GM23338 (cell line): ENCODE results near the gene CDK14. TPM values are rescaled to one million over a fixed set of nuclear protein-coding genes. Genes with fewer than 3 reads are reported as not detected.

ENCODE experiments used
- ATAC-seq: fragments of 200-7000 bp; cut with Tn5 transposase; 3 replicates; pipeline ENCODE4 v1.9.1; 2020
- DNase-seq: peaks from one replicate; pipeline ENCODE4 v3.0.0-alpha.2; 2015; ENCODE audit warnings: low spot score
- H2AFZ ChIP-seq: fragments of 200-600 bp; sonication (generic); 2 replicates; pipeline ENCODE4 v1.8.0; 2016; ENCODE audit warnings: antibody characterized with exemption, mild to moderate bottlenecking, moderate library complexity
- H3F3A ChIP-seq: fragments of 200-600 bp; sonication (generic); replicated peaks from 2 replicates; pipeline ENCODE4 v1.8.0; 2017; ENCODE audit warnings: antibody characterized with exemption, mixed run types, low read depth
- H3K27ac ChIP-seq: fragments of 200-600 bp; sonication (generic); 2 replicates; pipeline ENCODE4 v1.6.1; 2016; ENCODE audit warnings: low read depth
- H3K27me3 ChIP-seq: fragments of 200-600 bp; sonication (generic); 2 replicates; pipeline ENCODE4 v1.8.0; 2016; ENCODE audit warnings: mild to moderate bottlenecking, mixed run types, moderate library complexity; ENCODE audit not compliant: insufficient read depth
- H3K36me3 ChIP-seq: fragments of 200-600 bp; sonication (generic); 2 replicates; pipeline ENCODE4 v1.8.0; 2016; ENCODE audit warnings: mild to moderate bottlenecking; ENCODE audit not compliant: insufficient read depth
- H3K4me1 ChIP-seq: fragments of 200-600 bp; sonication (generic); 2 replicates; pipeline ENCODE4 v1.8.0; 2016; ENCODE audit warnings: mild to moderate bottlenecking, moderate library complexity; ENCODE audit not compliant: insufficient read depth
- H3K4me2 ChIP-seq: fragments of 200-600 bp; sonication (generic); 2 replicates; pipeline ENCODE4 v1.7.1; 2017; ENCODE audit warnings: mixed run types
- H3K4me3 ChIP-seq: fragments of 200-600 bp; sonication (generic); 2 replicates; pipeline ENCODE4 v1.6.1; 2016; ENCODE audit warnings: mixed run types
- H3K79me2 ChIP-seq: fragments of 200-600 bp; sonication (generic); replicated peaks from 2 replicates; pipeline ENCODE4 v1.8.0; 2017; ENCODE audit warnings: mild to moderate bottlenecking; ENCODE audit not compliant: insufficient read depth
- H3K9me2 ChIP-seq: fragments of 200-600 bp; sonication (generic); 2 replicates; pipeline ENCODE4 v1.8.0; 2017; ENCODE audit not compliant: insufficient read depth
- H4K20me1 ChIP-seq: fragments of 200-600 bp; sonication (generic); replicated peaks from 2 replicates; pipeline ENCODE4 v1.8.0; 2017; ENCODE audit warnings: mild to moderate bottlenecking; ENCODE audit not compliant: insufficient read depth
- H3K27ac Mint-ChIP-seq: 2 replicates; pipeline ENCODE4 v1.8.0; 2020; ENCODE audit warnings: inconsistent platforms, mild to moderate bottlenecking, moderate library complexity, mixed read lengths
- H3K27me3 Mint-ChIP-seq: 3 replicates; pipeline ENCODE4 v1.8.0; 2022; ENCODE audit warnings: low read depth, mild to moderate bottlenecking, moderate library complexity, mixed read lengths, inconsistent platforms; ENCODE audit not compliant: insufficient read depth, poor library complexity
- H3K36me3 Mint-ChIP-seq: 3 replicates; pipeline ENCODE4 v1.8.0; 2021; ENCODE audit warnings: low read depth, mild to moderate bottlenecking, inconsistent platforms, moderate library complexity, mixed read lengths
- H3K4me1 Mint-ChIP-seq: 3 replicates; pipeline ENCODE4 v1.8.0; 2020; ENCODE audit warnings: mild to moderate bottlenecking, inconsistent platforms, mixed read lengths
- H3K4me3 Mint-ChIP-seq: 3 replicates; pipeline ENCODE4 v1.8.0; 2021; ENCODE audit warnings: moderate library complexity, mild to moderate bottlenecking, inconsistent platforms, mixed read lengths
- H3K9me3 Mint-ChIP-seq: 3 replicates; pipeline ENCODE4 v1.8.0; 2020; ENCODE audit warnings: moderate library complexity, mild to moderate bottlenecking, inconsistent platforms, mixed read lengths
- CREB1 ChIP-seq: fragments of 250-450 bp; sonication (Bioruptor Pico); IDR thresholded peaks from 2 replicates; pipeline ENCODE4 v1.5.0; 2020; ENCODE audit warnings: low read depth, mild to moderate bottlenecking, moderate library complexity
- JUNB ChIP-seq: IDR thresholded peaks from one replicate; pipeline ENCODE4 v1.6.1; 2016; ENCODE audit warnings: antibody characterized with exemption; ENCODE audit not compliant: unreplicated experiment
- NANOG ChIP-seq: IDR thresholded peaks from 2 replicates; pipeline ENCODE4 v1.6.1; 2016; ENCODE audit warnings: antibody characterized with exemption, borderline replicate concordance
- POLR2AphosphoS5 ChIP-seq: IDR thresholded peaks from 2 replicates; pipeline ENCODE4 v1.6.1; 2016; ENCODE audit warnings: antibody characterized with exemption, low read depth
- STAT1 ChIP-seq: IDR thresholded peaks from one replicate; pipeline ENCODE4 v1.6.1; 2016; ENCODE audit warnings: antibody characterized with exemption; ENCODE audit not compliant: unreplicated experiment
- ZNF331 ChIP-seq: fragments of 250-450 bp; sonication (Bioruptor Pico); IDR thresholded peaks from 2 replicates; pipeline ENCODE4 v1.5.0; 2020; ENCODE audit warnings: low read depth, mild to moderate bottlenecking, moderate library complexity
- polyA plus RNA-seq: library from polyadenylated mRNA; unstranded; fragments of >200 nt; fragmentation: Nextera tagmentation; extraction: Ambion mirVana; gene quantifications from 2 replicates; pipeline ENCODE4 v1.2.1, GENCODE V29; 2016
- total RNA-seq: library from RNA; depleted of rRNA; stranded (reverse); fragments of >200 nt; shearing (Covaris generic); gene quantifications from 2 replicates; pipeline ENCODE4 v1.2.3, GENCODE V29; 2014
- TF ChIP-seq, protein P1 (sequence below), 2 experiments: fragments of 200-600 bp in 1 of 2; sonication (generic) in 1 of 2; conservative IDR thresholded peaks; 2 replicates each; pipeline versions ENCODE4 v1.5.1 to v1.6.1; 2016 to 2017; ENCODE audit warnings: antibody characterized with exemption in 2 of 2, low read depth in 2 of 2, mild to moderate bottlenecking in 2 of 2, moderate library complexity in 1 of 2

Gene CDK14
- total and polyA plus RNA-seq, 2 experiments from 2014 or later = 11.2 to 24.0 TPM

DNA sequence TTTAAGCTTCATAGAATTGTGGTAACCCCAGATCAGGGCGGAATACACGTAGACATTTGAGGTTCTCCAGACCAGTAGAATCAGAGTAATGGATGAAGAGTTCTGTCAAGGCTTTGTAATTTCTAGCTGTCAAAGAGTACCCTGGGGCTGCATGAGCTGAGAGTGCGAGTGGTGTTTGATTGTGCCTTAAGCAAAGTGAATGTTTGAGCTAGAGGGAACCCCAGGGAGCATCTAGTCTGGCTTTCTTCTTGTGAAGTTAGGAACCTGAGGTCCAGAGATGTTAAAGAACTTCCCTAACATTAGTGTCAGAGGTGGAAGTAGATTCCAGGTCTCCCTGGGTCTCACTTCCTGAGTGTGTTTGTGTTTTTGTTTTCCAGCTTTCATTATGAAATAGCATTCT is 455.8 kb downstream of the CDK14 start:
- Histone ChIP-seq H3K79me2 (no peaks in the 10 kb centered on the region), H4K20me1 (no peaks in the 10 kb centered on the region), H2AFZ (no peak overlapping the region), H3F3A (no peaks in the 10 kb centered on the region), H3K36me3 (no peaks in the 10 kb centered on the region), H3K27ac (no peak overlapping the region), H3K4me3 (no peak overlapping the region), H3K4me2 (no peak overlapping the region), H3K27me3 (peaks cover 52% of the 10 kb centered on the region), H3K9me2 (no peaks in the 10 kb centered on the region), H3K4me1 (no peaks in the 10 kb centered on the region; the same call in 1 of the 2 replicates)
- no peak overlapping the region for H3K4me3 Mint-ChIP-seq
- peaks cover 36% of the 10 kb centered on the region for H3K27me3 Mint-ChIP-seq
- H3K27ac Mint-ChIP-seq = no peak overlapping the region
- peaks cover 10% of the 10 kb centered on the region; the same call in 1 of the 3 replicates for H3K36me3 Mint-ChIP-seq
- H3K9me3 Mint-ChIP-seq = no peaks in the 10 kb centered on the region; the same call in 2 of the 3 replicates
- DNase-seq (peak; percentile 38), ATAC-seq (peak; percentile 75)
- TF ChIP-seq, protein P1, sequence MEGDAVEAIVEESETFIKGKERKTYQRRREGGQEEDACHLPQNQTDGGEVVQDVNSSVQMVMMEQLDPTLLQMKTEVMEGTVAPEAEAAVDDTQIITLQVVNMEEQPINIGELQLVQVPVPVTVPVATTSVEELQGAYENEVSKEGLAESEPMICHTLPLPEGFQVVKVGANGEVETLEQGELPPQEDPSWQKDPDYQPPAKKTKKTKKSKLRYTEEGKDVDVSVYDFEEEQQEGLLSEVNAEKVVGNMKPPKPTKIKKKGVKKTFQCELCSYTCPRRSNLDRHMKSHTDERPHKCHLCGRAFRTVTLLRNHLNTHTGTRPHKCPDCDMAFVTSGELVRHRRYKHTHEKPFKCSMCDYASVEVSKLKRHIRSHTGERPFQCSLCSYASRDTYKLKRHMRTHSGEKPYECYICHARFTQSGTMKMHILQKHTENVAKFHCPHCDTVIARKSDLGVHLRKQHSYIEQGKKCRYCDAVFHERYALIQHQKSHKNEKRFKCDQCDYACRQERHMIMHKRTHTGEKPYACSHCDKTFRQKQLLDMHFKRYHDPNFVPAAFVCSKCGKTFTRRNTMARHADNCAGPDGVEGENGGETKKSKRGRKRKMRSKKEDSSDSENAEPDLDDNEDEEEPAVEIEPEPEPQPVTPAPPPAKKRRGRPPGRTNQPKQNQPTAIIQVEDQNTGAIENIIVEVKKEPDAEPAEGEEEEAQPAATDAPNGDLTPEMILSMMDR (conservative IDR thresholded peaks at IDR 0.05; ENCODE audit: low read depth in 2 of 2) = no peak
- TF ChIP-seq NANOG (no peak), POLR2AphosphoS5 (0 out of 2 replicates have a peak, but pooled peaks have one; percentile 49)
- peaks cover 16% of the 10 kb centered on the region; the same call in 2 of the 3 replicates for H3K4me1 Mint-ChIP-seq

DNA sequence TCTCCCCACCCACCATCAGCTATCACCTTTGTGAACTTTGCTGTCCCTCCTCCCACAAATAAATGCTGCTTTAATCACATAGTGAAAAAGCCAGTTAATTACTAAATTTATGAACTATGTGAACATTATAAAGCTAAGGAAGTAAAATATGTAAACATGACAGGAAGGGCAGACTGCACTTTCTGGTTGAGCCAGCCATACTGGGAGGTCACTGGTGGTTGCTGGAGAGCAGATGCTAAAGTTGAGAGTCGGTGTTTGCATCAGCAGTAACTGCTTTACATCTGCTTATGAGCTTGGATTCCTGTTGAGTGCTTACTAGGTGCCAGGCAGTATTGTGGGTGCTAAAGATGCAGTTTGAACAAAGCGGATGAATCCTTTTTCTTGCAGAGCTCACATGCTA is 458.3 kb downstream of the CDK14 start:
- Mint-ChIP-seq H3K4me1 (peaks cover 16% of the 10 kb centered on the region; the same call in 2 of the 3 replicates), H3K36me3 (peaks cover 10% of the 10 kb centered on the region; the same call in 1 of the 3 replicates), H3K9me3 (no peaks in the 10 kb centered on the region; the same call in 2 of the 3 replicates), H3K27ac (no peak overlapping the region), H3K4me3 (no peak overlapping the region), H3K27me3 (peaks cover 36% of the 10 kb centered on the region)
- Histone ChIP-seq H3K4me2 (no peak overlapping the region), H3F3A (no peaks in the 10 kb centered on the region), H3K27ac (no peak overlapping the region), H3K36me3 (no peaks in the 10 kb centered on the region), H3K9me2 (no peaks in the 10 kb centered on the region), H4K20me1 (no peaks in the 10 kb centered on the region), H3K27me3 (peaks cover 50% of the 10 kb centered on the region), H3K4me3 (no peak overlapping the region), H3K79me2 (no peaks in the 10 kb centered on the region), H3K4me1 (no peaks in the 10 kb centered on the region; the same call in 1 of the 2 replicates), H2AFZ (no peak overlapping the region)
- DNase-seq (no peak), ATAC-seq (no peak)
- no peak for TF ChIP-seq JUNB
- no peak for TF ChIP-seq CREB1 (CRISPR knock-in tag)
- TF ChIP-seq, protein P1 (conservative IDR thresholded peaks at IDR 0.05; ENCODE audit: low read depth in 2 of 2) = no peak
- TF ChIP-seq STAT1 = no peak
- TF ChIP-seq POLR2AphosphoS5 = no peak
- no peak for TF ChIP-seq ZNF331
